Upper lobe of left lung (tissue), 6 donors: ENCODE measurements around the gene FAM234A. TPM values are rescaled to one million over a fixed set of nuclear protein-coding genes. Genes with fewer than 3 reads are reported as not detected.

Experiments used
- ATAC-seq, 2 donors: fragments of 200-7000 bp; cut with Tn5 transposase; one replicate each; pipeline ENCODE4 v1.9.1; 2022; ENCODE audit warnings: mild to moderate bottlenecking in 2 of 2, moderate library complexity in 2 of 2; ENCODE audit not compliant: low FRiP score in 2 of 2
- DNase-seq, 2 donors: peaks; one replicate each; pipeline ENCODE4 v3.0.0-alpha.2; 2019 to 2020
- H3K27ac ChIP-seq, 4 donors: fragments of 200-600 bp; sonication (generic); one replicate each; pipeline ENCODE4 v1.5.1; 2016 to 2019
- H3K27me3 ChIP-seq, 4 donors: fragments of 200-600 bp; sonication (generic); one replicate each; pipeline ENCODE4 v1.5.1; 2017 to 2019
- H3K36me3 ChIP-seq, 4 donors: fragments of 200-600 bp; sonication (generic); one replicate each; pipeline ENCODE4 v1.5.1; 2016 to 2019
- H3K4me1 ChIP-seq, 4 donors: fragments of 200-600 bp; sonication (generic); one replicate each; pipeline ENCODE4 v1.5.1; 2018 to 2019
- H3K4me3 ChIP-seq, 4 donors: fragments of 200-600 bp; sonication (generic); one replicate each; pipeline ENCODE4 v1.5.1; 2017 to 2019; ENCODE audit warnings: mild to moderate bottlenecking in 2 of 4, moderate library complexity in 1 of 4
- H3K9me3 ChIP-seq, 4 donors: fragments of 200-600 bp; sonication (generic); one replicate each; pipeline ENCODE4 v1.5.1; 2018 to 2019
- CTCF ChIP-seq, 6 experiments: fragments of 450-650 bp in 4 of 6; fragments of 200-600 bp in 2 of 6; sonication (generic) in 2 of 6; IDR thresholded peaks; one replicate each; pipeline ENCODE4 v1.5.1; 2016 to 2019; ENCODE audit warnings: antibody characterized with exemption in 6 of 6
- EP300 ChIP-seq, 4 donors: sonication (generic); formaldehyde crosslinking; IDR thresholded peaks; one replicate each; pipeline ENCODE4 v1.5.1; 2017; ENCODE audit warnings: antibody characterized with exemption in 4 of 4, control low read depth in 2 of 4
- POLR2A ChIP-seq, 4 donors: fragments of 450-650 bp; IDR thresholded peaks; one replicate each; pipeline ENCODE4 v1.5.1; 2016 to 2017; ENCODE audit warnings: antibody characterized with exemption in 4 of 4, mild to moderate bottlenecking in 2 of 4
- POLR2AphosphoS5 ChIP-seq, 2 donors: sonication (generic); formaldehyde crosslinking; IDR thresholded peaks; one replicate each; pipeline ENCODE4 v1.5.1; 2017; ENCODE audit warnings: antibody characterized with exemption in 2 of 2
- WGBS, 2 donors: methylation state at CpG; one replicate each; pipeline ENCODE4 v1.1.5; 2017 to 2018; 5-methylcytosine and 5-hydroxymethylcytosine counted together
- total RNA-seq, 6 donors: library from RNA; depleted of rRNA in 4 of 6; stranded (reverse); fragments of >200 nt in 4 of 6; gene quantifications; one replicate each; pipeline versions ENCODE4 v1.1.0 to v1.2.1, GENCODE V29; 2016 to 2021
- donor health status: DM: no; HTN: no; CAD: no; lungs with moderate emphysema.
- donor health status: DM: no; HTN: yes; CAD: no; lungs with severe emphysema.

Gene FAM234A
- total RNA-seq, 6 donors from 2014 or later = 55.4 to 92.7 (median 66.0) TPM

GRCh38 chr16:275786-276232 lies 41.2 kb downstream of the FAM234A start, which contains the start of gene RGS11:
Gene RGS11, minus strand, starts transcription at chr16:275944. Its CDS starts 33 bp downstream, at chr16:275911.
- peaks cover 15 to 31% (median 17%) of the 10 kb centered on the region in 4 donors for H3K4me1 ChIP-seq
- H3K36me3 ChIP-seq = no peaks in the 10 kb centered on the region
- H3K9me3 ChIP-seq = no peaks in the 10 kb centered on the region
- H3K27ac ChIP-seq = peak within 1 kb of the TSS in 2 of 4 donors; percentile 34 to 75
- 4 to 30% methylated on average over 4 to 49 of the region's 56 CpGs for WGBS, 2 donors
- peak in 1 of 2 donors; percentile 77 for ATAC-seq
- TF ChIP-seq POLR2A (IDR thresholded peaks at IDR 0.05) = no peak
- no peak for TF ChIP-seq CTCF (IDR thresholded peaks at IDR 0.05)
- no peak for TF ChIP-seq EP300 (IDR thresholded peaks at IDR 0.05)
- TF ChIP-seq POLR2AphosphoS5 (IDR thresholded peaks at IDR 0.05) = no peak
- DNase-seq = peak in 1 of 2 donors; percentile 87
- H3K27me3 ChIP-seq = peaks cover 0 to 32% (median 11%) of the 10 kb centered on the region in 4 donors
- peak within 1 kb of the TSS; percentile 25 to 51 (median 49) for H3K4me3 ChIP-seq

- Histone ChIP-seq H3K4me1 (peaks cover 19 to 39% (median 22%) of the 10 kb centered on the region in 4 donors), H3K9me3 (no peaks in the 10 kb centered on the region), H3K4me3 (no peak overlapping the region), H3K36me3 (no peaks in the 10 kb centered on the region), H3K27me3 (peaks cover 2 to 39% (median 18%) of the 10 kb centered on the region in 4 donors), H3K27ac (peak overlapping the region in 2 of 4 donors; percentile 34 to 75)
- DNase-seq (peak in 1 of 2 donors; percentile 79), ATAC-seq (no peak)
- 71 to 78% methylated on average over 13 to 17 of the region's 20 CpGs for WGBS, 2 donors
- TF ChIP-seq POLR2A (IDR thresholded peaks at IDR 0.05) (peak in 1 of 4 donors; percentile 8), POLR2AphosphoS5 (IDR thresholded peaks at IDR 0.05) (no peak), CTCF (IDR thresholded peaks at IDR 0.05) (no peak), EP300 (IDR thresholded peaks at IDR 0.05) (no peak)
These were observed 41.9 kb downstream of the FAM234A start for GRCh38 chr16:276426-277077.

GRCh38 chr16:278863-279366 lies 44.3 kb downstream of the FAM234A start:
- H3K36me3 ChIP-seq = no peaks in the 10 kb centered on the region
- H3K9me3 ChIP-seq = no peaks in the 10 kb centered on the region
- 46 to 48% methylated on average over 5 to 6 of the region's 6 CpGs for WGBS, 2 donors
- ATAC-seq (no peak), DNase-seq (peak; percentile 38 to 45)
- H3K4me1 ChIP-seq = peaks cover 19 to 44% (median 22%) of the 10 kb centered on the region in 4 donors
- peaks cover 2 to 46% (median 24%) of the 10 kb centered on the region in 4 donors for H3K27me3 ChIP-seq
- H3K27ac ChIP-seq = no peak overlapping the region
- TF ChIP-seq CTCF (IDR thresholded peaks at IDR 0.05) (no peak), POLR2A (IDR thresholded peaks at IDR 0.05) (no peak)
- no peak overlapping the region for H3K4me3 ChIP-seq

- H3K27ac ChIP-seq = no peak overlapping the region
- H3K36me3 ChIP-seq = no peaks in the 10 kb centered on the region
- peaks cover 2 to 44% (median 24%) of the 10 kb centered on the region in 4 donors for H3K27me3 ChIP-seq
- no peak overlapping the region for H3K4me3 ChIP-seq
- TF ChIP-seq POLR2AphosphoS5 (IDR thresholded peaks at IDR 0.05) = no peak
- TF ChIP-seq CTCF (IDR thresholded peaks at IDR 0.05) = no peak
- TF ChIP-seq EP300 (IDR thresholded peaks at IDR 0.05) = no peak
- no peak for TF ChIP-seq POLR2A (IDR thresholded peaks at IDR 0.05)
- DNase-seq (no peak), ATAC-seq (no peak)
- H3K9me3 ChIP-seq = no peaks in the 10 kb centered on the region
- peaks cover 19 to 44% (median 22%) of the 10 kb centered on the region in 4 donors for H3K4me1 ChIP-seq
- 62 to 76% methylated on average over 5 to 7 of the region's 7 CpGs for WGBS, 2 donors
These were observed 44.9 kb downstream of the FAM234A start for GRCh38 chr16:279531-279930.
